ENCODE data around the gene DHX58. TPM values are rescaled to one million over a fixed set of nuclear protein-coding genes. Genes with fewer than 3 reads are reported as not detected.

The DHX58 gene
- total RNA-seq, 1 donor from 2014 or later: not detected

GRCh38 chr17:42101513-42102292 lies 10.8 kb downstream of the DHX58 start:
- H3K9me3 ChIP-seq (ENCODE audit: low read depth): no peaks in the 10 kb centered on the region
- H3K4me1 ChIP-seq: peaks cover 7% of the 10 kb centered on the region
- H3F3A ChIP-seq (ENCODE audit: low read depth): peaks cover 12% of the 10 kb centered on the region
- H3K4me3 ChIP-seq: no peak overlapping the region
- H3K4me2 ChIP-seq: no peak overlapping the region
- no peak overlapping the region for H3K27ac Mint-ChIP-seq
- H2AFZ ChIP-seq (replicated peaks): no peak overlapping the region
- H4K20me1 ChIP-seq (ENCODE audit: low read depth): no peaks in the 10 kb centered on the region
- H3K27me3 Mint-ChIP-seq (ENCODE audit: insufficient read depth, low read depth): peaks cover 28% of the 10 kb centered on the region
- H3K27me3 ChIP-seq: peaks cover 41% of the 10 kb centered on the region
- H3K4me1 Mint-ChIP-seq: peaks cover 21% of the 10 kb centered on the region
- H3K36me3 Mint-ChIP-seq: no peaks in the 10 kb centered on the region
- H3K4me3 Mint-ChIP-seq: no peak overlapping the region
- no peak overlapping the region for H3K27ac ChIP-seq
- H3K79me2 ChIP-seq (ENCODE audit: low read depth): no peaks in the 10 kb centered on the region
- no peaks in the 10 kb centered on the region for H3K36me3 ChIP-seq
- H3K9ac ChIP-seq: no peak overlapping the region
- H3K9me3 Mint-ChIP-seq: no peaks in the 10 kb centered on the region
- DNase-seq (ENCODE audit: low spot score): peak; percentile 79
- TF ChIP-seq EZH2phosphoT487 (IDR thresholded peaks at IDR 0.05) (no peak), EZH2 (IDR thresholded peaks at IDR 0.05) (no peak)
- TF ChIP-seq, protein P1, sequence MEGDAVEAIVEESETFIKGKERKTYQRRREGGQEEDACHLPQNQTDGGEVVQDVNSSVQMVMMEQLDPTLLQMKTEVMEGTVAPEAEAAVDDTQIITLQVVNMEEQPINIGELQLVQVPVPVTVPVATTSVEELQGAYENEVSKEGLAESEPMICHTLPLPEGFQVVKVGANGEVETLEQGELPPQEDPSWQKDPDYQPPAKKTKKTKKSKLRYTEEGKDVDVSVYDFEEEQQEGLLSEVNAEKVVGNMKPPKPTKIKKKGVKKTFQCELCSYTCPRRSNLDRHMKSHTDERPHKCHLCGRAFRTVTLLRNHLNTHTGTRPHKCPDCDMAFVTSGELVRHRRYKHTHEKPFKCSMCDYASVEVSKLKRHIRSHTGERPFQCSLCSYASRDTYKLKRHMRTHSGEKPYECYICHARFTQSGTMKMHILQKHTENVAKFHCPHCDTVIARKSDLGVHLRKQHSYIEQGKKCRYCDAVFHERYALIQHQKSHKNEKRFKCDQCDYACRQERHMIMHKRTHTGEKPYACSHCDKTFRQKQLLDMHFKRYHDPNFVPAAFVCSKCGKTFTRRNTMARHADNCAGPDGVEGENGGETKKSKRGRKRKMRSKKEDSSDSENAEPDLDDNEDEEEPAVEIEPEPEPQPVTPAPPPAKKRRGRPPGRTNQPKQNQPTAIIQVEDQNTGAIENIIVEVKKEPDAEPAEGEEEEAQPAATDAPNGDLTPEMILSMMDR (IDR thresholded peaks at IDR 0.05): peak; percentile 95

DNA sequence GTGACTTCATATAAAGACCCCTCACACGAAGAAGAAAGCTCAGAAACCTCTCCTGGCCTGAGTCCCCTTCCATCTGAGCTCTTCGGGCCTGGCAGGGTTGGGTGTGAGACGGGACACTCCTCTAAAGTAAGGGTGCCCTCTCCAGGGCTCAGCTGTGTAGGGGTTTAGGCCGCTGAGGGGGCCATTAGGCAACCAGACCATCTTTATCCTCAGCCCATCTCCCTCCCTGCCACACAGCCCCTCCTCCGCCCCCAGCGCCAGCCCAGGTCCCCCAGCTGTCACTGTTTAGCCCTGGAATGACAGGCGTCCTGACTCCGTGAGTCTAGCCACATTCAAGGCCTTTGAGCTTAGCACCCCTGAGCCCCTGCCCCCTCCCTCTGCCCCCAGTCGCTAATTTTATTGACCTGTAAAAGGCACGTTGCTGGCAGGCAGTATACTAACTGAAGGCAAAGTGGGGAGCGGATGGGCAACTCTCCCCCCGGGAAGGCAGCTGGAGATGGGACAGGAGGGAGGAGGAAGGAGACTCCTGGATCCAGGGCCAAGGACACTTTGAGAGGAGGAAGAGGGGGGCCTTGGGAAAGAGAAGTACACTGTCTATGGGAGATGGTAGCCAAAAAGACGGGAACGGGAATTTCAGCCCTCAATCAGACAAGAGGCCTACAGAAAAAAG lies 13.6 kb downstream of the DHX58 start:
- no peaks in the 10 kb centered on the region for H3K9me3 Mint-ChIP-seq
- DNase-seq (ENCODE audit: low spot score): peak; percentile 35
- Histone ChIP-seq H4K20me1 (ENCODE audit: low read depth) (no peaks in the 10 kb centered on the region), H3K4me2 (peak overlapping the region; percentile 81), H3K9me3 (ENCODE audit: low read depth) (no peaks in the 10 kb centered on the region), H3K9ac (no peak overlapping the region), H3K4me3 (peak overlapping the region; percentile 43), H3K36me3 (no peaks in the 10 kb centered on the region), H3K27ac (no peak overlapping the region), H3K79me2 (ENCODE audit: low read depth) (no peaks in the 10 kb centered on the region), H3F3A (ENCODE audit: low read depth) (peaks cover 12% of the 10 kb centered on the region), H3K27me3 (peaks cover 36% of the 10 kb centered on the region), H3K4me1 (peaks cover 7% of the 10 kb centered on the region), H2AFZ (replicated peaks) (no peak overlapping the region)
- H3K27ac Mint-ChIP-seq: peak overlapping the region; percentile 13
- TF ChIP-seq, protein P1 (IDR thresholded peaks at IDR 0.05): no peak
- no peak for TF ChIP-seq EZH2phosphoT487 (IDR thresholded peaks at IDR 0.05)
- TF ChIP-seq EZH2 (IDR thresholded peaks at IDR 0.05): no peak
- peak overlapping the region; percentile 35 for H3K4me3 Mint-ChIP-seq
- no peaks in the 10 kb centered on the region for H3K36me3 Mint-ChIP-seq
- peaks cover 25% of the 10 kb centered on the region for H3K27me3 Mint-ChIP-seq (ENCODE audit: insufficient read depth, low read depth)
- H3K4me1 Mint-ChIP-seq: peaks cover 26% of the 10 kb centered on the region

DNA sequence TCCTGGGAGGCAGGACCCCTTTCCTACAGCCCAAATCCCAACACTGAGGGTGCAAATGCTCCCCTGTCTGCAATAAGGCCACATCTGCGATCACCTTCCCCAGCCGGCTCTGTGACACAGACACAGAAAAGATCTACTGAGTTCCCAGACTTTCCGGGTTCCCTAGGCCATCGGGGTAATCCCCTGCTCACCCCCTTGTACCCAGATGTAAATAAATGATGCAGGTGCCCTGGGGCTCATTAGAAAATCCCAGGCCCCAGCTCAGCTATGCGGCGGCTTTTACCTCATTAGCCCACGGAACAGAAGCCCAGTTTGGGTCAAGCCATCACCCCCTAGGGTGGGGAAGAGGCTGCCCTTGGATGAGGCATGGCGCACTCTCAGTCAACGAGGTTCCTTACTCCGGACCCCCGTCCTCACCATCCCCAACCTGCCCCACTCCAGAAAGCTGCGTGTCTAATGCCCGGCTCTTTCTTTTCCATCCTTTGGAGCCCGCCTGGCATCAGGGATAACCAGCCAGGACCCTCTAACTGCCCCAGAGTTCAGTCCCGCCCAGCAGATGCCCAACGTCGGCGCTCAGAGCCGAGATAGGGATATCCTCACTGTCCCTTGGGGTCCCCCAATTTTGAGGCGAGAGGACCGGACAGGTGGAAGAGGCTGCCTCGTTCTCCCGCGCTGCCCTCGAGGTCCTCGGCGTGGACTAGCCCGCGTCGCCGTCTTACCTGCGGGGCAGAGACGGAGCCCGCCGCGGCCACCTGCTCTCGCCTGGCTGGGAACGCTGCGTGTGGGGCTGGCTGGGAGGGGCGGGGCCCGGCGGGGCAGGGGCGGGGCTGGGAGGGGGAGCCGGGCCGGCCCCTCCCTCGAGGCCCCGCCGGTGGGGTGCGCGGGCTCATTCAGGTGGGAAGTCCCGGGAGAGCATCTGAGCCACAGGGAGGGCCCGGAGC lies 14.6 kb downstream of the DHX58 start, which contains the start of gene ZNF385C:
TSS of gene ZNF385C (minus strand) at position 783 of the 941 bp plus-strand sequence. CDS start 35,417 bp downstream, outside the sequence.
- Histone ChIP-seq H3K79me2 (ENCODE audit: low read depth) (no peaks in the 10 kb centered on the region), H3K4me2 (peak within 1 kb of the TSS; percentile 81), H2AFZ (replicated peaks) (peak within 1 kb of the TSS; percentile 87), H4K20me1 (ENCODE audit: low read depth) (no peaks in the 10 kb centered on the region), H3F3A (ENCODE audit: low read depth) (peaks cover 12% of the 10 kb centered on the region), H3K4me3 (peak within 1 kb of the TSS; percentile 43), H3K9me3 (ENCODE audit: low read depth) (no peaks in the 10 kb centered on the region), H3K27me3 (peaks cover 36% of the 10 kb centered on the region), H3K9ac (no peak within 1 kb of the TSS), H3K4me1 (peaks cover 7% of the 10 kb centered on the region), H3K27ac (no peak within 1 kb of the TSS), H3K36me3 (no peaks in the 10 kb centered on the region)
- H3K9me3 Mint-ChIP-seq: no peaks in the 10 kb centered on the region
- peaks cover 25% of the 10 kb centered on the region for H3K27me3 Mint-ChIP-seq (ENCODE audit: insufficient read depth, low read depth)
- TF ChIP-seq EZH2phosphoT487 (IDR thresholded peaks at IDR 0.05) (no peak), EZH2 (IDR thresholded peaks at IDR 0.05) (peak; percentile 56)
- peak within 1 kb of the TSS; percentile 38 for H3K4me3 Mint-ChIP-seq
- no peaks in the 10 kb centered on the region for H3K36me3 Mint-ChIP-seq
- peaks cover 26% of the 10 kb centered on the region for H3K4me1 Mint-ChIP-seq
- H3K27ac Mint-ChIP-seq: peak within 1 kb of the TSS; percentile 13
- peak; percentile 69 for DNase-seq (ENCODE audit: low spot score)

Data from neural progenitor cell (in vitro differentiated cells).